ENCODE measurements around the gene B4GALT5.

DNA sequence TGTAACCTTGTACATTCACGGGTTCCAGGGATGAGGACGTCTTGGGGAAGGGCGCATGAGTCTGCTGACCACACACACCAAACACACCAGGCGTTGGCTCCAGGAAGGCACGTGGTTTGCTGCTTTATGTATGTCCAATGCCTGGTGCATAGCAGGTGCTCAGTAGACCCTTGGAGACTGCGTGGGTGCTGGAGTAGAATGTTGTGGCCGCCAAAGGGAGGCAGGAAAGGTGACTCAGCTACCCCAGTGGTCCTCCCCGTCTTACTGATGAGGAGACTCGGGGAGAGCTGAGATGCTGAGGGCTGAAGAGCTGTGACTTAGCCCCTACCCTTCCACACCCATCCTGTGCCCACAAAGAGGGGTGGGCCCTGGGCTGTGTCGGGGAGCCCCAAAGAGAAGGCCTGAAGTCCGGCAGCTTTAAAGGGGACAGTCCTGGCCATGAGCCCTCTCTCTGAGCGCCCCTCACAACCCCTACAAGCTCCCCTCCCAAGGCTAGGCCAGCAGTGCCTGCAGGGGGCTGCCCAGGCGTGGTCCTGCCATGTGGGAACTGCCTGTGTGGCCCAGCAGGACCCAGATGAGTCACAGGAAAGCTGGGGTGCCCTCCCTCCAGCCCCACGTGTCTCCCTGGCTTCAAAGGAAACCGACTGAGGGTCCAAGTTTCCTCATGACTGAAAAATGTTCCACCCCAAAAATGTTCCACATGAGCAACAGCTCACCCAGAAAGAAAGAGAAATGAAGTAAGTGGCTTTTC is 117.7 kb downstream of the B4GALT5 start:
- TF ChIP-seq, protein P1, sequence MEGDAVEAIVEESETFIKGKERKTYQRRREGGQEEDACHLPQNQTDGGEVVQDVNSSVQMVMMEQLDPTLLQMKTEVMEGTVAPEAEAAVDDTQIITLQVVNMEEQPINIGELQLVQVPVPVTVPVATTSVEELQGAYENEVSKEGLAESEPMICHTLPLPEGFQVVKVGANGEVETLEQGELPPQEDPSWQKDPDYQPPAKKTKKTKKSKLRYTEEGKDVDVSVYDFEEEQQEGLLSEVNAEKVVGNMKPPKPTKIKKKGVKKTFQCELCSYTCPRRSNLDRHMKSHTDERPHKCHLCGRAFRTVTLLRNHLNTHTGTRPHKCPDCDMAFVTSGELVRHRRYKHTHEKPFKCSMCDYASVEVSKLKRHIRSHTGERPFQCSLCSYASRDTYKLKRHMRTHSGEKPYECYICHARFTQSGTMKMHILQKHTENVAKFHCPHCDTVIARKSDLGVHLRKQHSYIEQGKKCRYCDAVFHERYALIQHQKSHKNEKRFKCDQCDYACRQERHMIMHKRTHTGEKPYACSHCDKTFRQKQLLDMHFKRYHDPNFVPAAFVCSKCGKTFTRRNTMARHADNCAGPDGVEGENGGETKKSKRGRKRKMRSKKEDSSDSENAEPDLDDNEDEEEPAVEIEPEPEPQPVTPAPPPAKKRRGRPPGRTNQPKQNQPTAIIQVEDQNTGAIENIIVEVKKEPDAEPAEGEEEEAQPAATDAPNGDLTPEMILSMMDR (IDR thresholded peaks at IDR 0.05): no peak
- TF ChIP-seq POLR2A (IDR thresholded peaks at IDR 0.05) (no peak), POLR2AphosphoS5 (IDR thresholded peaks at IDR 0.05) (peak in 1 of 4 donors; percentile 53), EP300 (IDR thresholded peaks at IDR 0.05) (no peak)
